Activated T-helper 2 cell treated with anti-CD3 and anti-CD28 coated beads, Interferon-gamma antibody, Interleukin-2, Interleukin-4, amounts not matched to agents 10 μg/mL and 5 μg/mL and 100 μg/mL, durations not matched to agents 14 hours and 24 hours and 36 hours (primary cell): ENCODE measurements around the gene GJC2. TPM values are rescaled to one million over a fixed set of nuclear protein-coding genes. Genes with fewer than 3 reads are reported as not detected.
"Not testable (repeated sequence)": the region's sequence is repeated elsewhere in the genome, so short reads cannot be mapped to it uniquely, and the experiment has no call there.

Experiments used
- DNase-seq: peaks from one replicate; pipeline ENCODE4 v3.0.0; 2021; ENCODE audit warnings: low spot score
- H3K27ac Mint-ChIP-seq: one replicate; pipeline ENCODE4 v1.8.0; 2021; ENCODE audit warnings: mixed read lengths
- H3K27me3 Mint-ChIP-seq: one replicate; pipeline ENCODE4 v1.8.0; 2021; ENCODE audit warnings: low read depth, mixed read lengths
- H3K36me3 Mint-ChIP-seq: one replicate; pipeline ENCODE4 v1.8.0; 2021; ENCODE audit warnings: low read depth, mixed read lengths
- H3K4me1 Mint-ChIP-seq: one replicate; pipeline ENCODE4 v1.8.0; 2021; ENCODE audit warnings: low read depth, mixed read lengths
- H3K4me3 Mint-ChIP-seq: one replicate; pipeline ENCODE4 v1.8.0; 2021; ENCODE audit warnings: low read depth, mild to moderate bottlenecking, moderate library complexity, mixed read lengths
- H3K9me3 Mint-ChIP-seq: one replicate; pipeline ENCODE4 v1.8.0; 2021; ENCODE audit warnings: mixed read lengths
- intact Hi-C: fragments of 100-400 bp; cut with micrococcal nuclease; formaldehyde crosslinking; loops from one replicate; pipeline ENCODE4 v1.15.1; 2023
- total RNA-seq: library from RNA; stranded (reverse); gene quantifications from 2 replicates; pipeline ENCODE4 v1.2.3, GENCODE V29; 2022

GJC2 gene
- total RNA-seq, 1 donor from 2014 or later: 0.52 TPM

- DNase-seq: no peak
- intact Hi-C loops: loop anchor here (10.0 kb wide), 2 partner anchors 297 to 373 kb away; partner anchors contain the start of genes JMJD4, SNAP47 and TRIM11
- no peaks in the 10 kb centered on the region for H3K27me3 Mint-ChIP-seq
- H3K4me1 Mint-ChIP-seq: peaks cover 30% of the 10 kb centered on the region
- H3K4me3 Mint-ChIP-seq: peak overlapping the region; percentile 82
- H3K36me3 Mint-ChIP-seq: peaks cover 11% of the 10 kb centered on the region
- H3K27ac Mint-ChIP-seq: peak overlapping the region; percentile 87
- no peaks in the 10 kb centered on the region for H3K9me3 Mint-ChIP-seq
Measured at GRCh38 chr1:228108055-228108690, 41.6 kb upstream of the GJC2 start.

- Mint-ChIP-seq H3K9me3 (no peaks in the 10 kb centered on the region), H3K4me3 (peak overlapping the region; percentile 82), H3K27me3 (no peaks in the 10 kb centered on the region), H3K36me3 (peaks cover 11% of the 10 kb centered on the region), H3K4me1 (peaks cover 26% of the 10 kb centered on the region), H3K27ac (peak overlapping the region; percentile 87)
- intact Hi-C loops: loop anchor here (1.0 to 10.0 kb wide), 5 partner anchors 26 to 374 kb away; partner anchors contain the start of genes ARF1, GUK1, IBA57 and JMJD4
- DNase-seq: no peak
Measured at GRCh38 chr1:228108742-228109072, 41.0 kb upstream of the GJC2 start.

GRCh38 chr1:228109073-228109961, 40.4 kb upstream of the GJC2 start, which contains the start of gene MRPL55:
Gene MRPL55 (minus strand): TSS chr1:228109299. CDS start chr1:228108260, 1,039 bp downstream.
- H3K9me3 Mint-ChIP-seq: no peaks in the 10 kb centered on the region
- peak; percentile 98 for DNase-seq
- intact Hi-C loops: loop anchor here (1.0 to 10.0 kb wide), 5 partner anchors 27 to 375 kb away; partner anchors contain the start of genes ARF1, GUK1, IBA57 and JMJD4
- peaks cover 11% of the 10 kb centered on the region for H3K36me3 Mint-ChIP-seq
- H3K27ac Mint-ChIP-seq: peak within 1 kb of the TSS; percentile 87
- peaks cover 21% of the 10 kb centered on the region for H3K4me1 Mint-ChIP-seq
- peak within 1 kb of the TSS; percentile 82 for H3K4me3 Mint-ChIP-seq
- H3K27me3 Mint-ChIP-seq: no peaks in the 10 kb centered on the region

- peaks cover 15% of the 10 kb centered on the region for H3K4me1 Mint-ChIP-seq
- peak overlapping the region; percentile 87 for H3K27ac Mint-ChIP-seq
- peaks cover 9% of the 10 kb centered on the region for H3K36me3 Mint-ChIP-seq
- no peak for DNase-seq
- peak overlapping the region; percentile 82 for H3K4me3 Mint-ChIP-seq
- H3K27me3 Mint-ChIP-seq: no peaks in the 10 kb centered on the region
- H3K9me3 Mint-ChIP-seq: no peaks in the 10 kb centered on the region
- intact Hi-C loops: loop anchor here (1.0 to 10.0 kb wide), 5 partner anchors 28 to 375 kb away; partner anchors contain the start of genes ARF1, GUK1, IBA57 and JMJD4
Measured at GRCh38 chr1:228109962-228110488, 39.7 kb upstream of the GJC2 start.

- no peak for DNase-seq
- intact Hi-C loops: no loop called here
- H3K4me3 Mint-ChIP-seq: no peak overlapping the region
- peaks cover 8% of the 10 kb centered on the region for H3K36me3 Mint-ChIP-seq
- H3K4me1 Mint-ChIP-seq: peaks cover 15% of the 10 kb centered on the region
- no peak overlapping the region for H3K27ac Mint-ChIP-seq
- no peaks in the 10 kb centered on the region for H3K27me3 Mint-ChIP-seq
- no peaks in the 10 kb centered on the region for H3K9me3 Mint-ChIP-seq
Measured at GRCh38 chr1:228110556-228110955, 39.2 kb upstream of the GJC2 start.

- DNase-seq, H3K9me3 Mint-ChIP-seq, intact Hi-C loops, H3K27me3 Mint-ChIP-seq, H3K27ac Mint-ChIP-seq, H3K4me3 Mint-ChIP-seq, H3K36me3 Mint-ChIP-seq: not testable (repeated sequence)
- peaks cover 15% of the 10 kb centered on the region for H3K4me1 Mint-ChIP-seq
Measured at GRCh38 chr1:228111315-228111714, 38.4 kb upstream of the GJC2 start.

GRCh38 chr1:228112167-228112566, 37.6 kb upstream of the GJC2 start:
- Mint-ChIP-seq H3K4me1 (peaks cover 13% of the 10 kb centered on the region), H3K27me3 (no peaks in the 10 kb centered on the region), H3K4me3 (no peak overlapping the region), H3K9me3 (peaks cover 3% of the 10 kb centered on the region), H3K36me3 (no peaks in the 10 kb centered on the region), H3K27ac (no peak overlapping the region)
- intact Hi-C loops: no loop called here
- DNase-seq: no peak

- Mint-ChIP-seq H3K9me3 (peaks cover 7% of the 10 kb centered on the region), H3K27me3 (no peaks in the 10 kb centered on the region), H3K36me3 (no peaks in the 10 kb centered on the region), H3K27ac (no peak overlapping the region), H3K4me3 (no peak overlapping the region), H3K4me1 (peaks cover 13% of the 10 kb centered on the region)
- DNase-seq: no peak
- intact Hi-C loops: no loop called here
Measured at GRCh38 chr1:228112617-228113016, 37.1 kb upstream of the GJC2 start.

GRCh38 chr1:228114827-228115226, 34.9 kb upstream of the GJC2 start:
- peaks cover 5% of the 10 kb centered on the region for H3K4me1 Mint-ChIP-seq
- H3K36me3 Mint-ChIP-seq: peaks cover 4% of the 10 kb centered on the region
- intact Hi-C loops: no loop called here
- no peak overlapping the region for H3K27ac Mint-ChIP-seq
- H3K9me3 Mint-ChIP-seq: peaks cover 23% of the 10 kb centered on the region
- H3K4me3 Mint-ChIP-seq: no peak overlapping the region
- DNase-seq: no peak
- H3K27me3 Mint-ChIP-seq: no peaks in the 10 kb centered on the region

- Mint-ChIP-seq H3K9me3 (peaks cover 27% of the 10 kb centered on the region), H3K27ac (no peak overlapping the region), H3K27me3 (no peaks in the 10 kb centered on the region), H3K4me1 (peaks cover 2% of the 10 kb centered on the region), H3K4me3 (no peak overlapping the region), H3K36me3 (peaks cover 4% of the 10 kb centered on the region)
- DNase-seq: no peak
- intact Hi-C loops: no loop called here
Measured at GRCh38 chr1:228117335-228117734, 32.4 kb upstream of the GJC2 start.

GRCh38 chr1:228118040-228118439, 31.7 kb upstream of the GJC2 start:
- H3K4me1 Mint-ChIP-seq: peaks cover 2% of the 10 kb centered on the region
- H3K27me3 Mint-ChIP-seq: no peaks in the 10 kb centered on the region
- H3K36me3 Mint-ChIP-seq: peaks cover 4% of the 10 kb centered on the region
- intact Hi-C loops: no loop called here
- no peak for DNase-seq
- no peak overlapping the region for H3K27ac Mint-ChIP-seq
- H3K9me3 Mint-ChIP-seq: peaks cover 27% of the 10 kb centered on the region
- H3K4me3 Mint-ChIP-seq: no peak overlapping the region

GRCh38 chr1:228120351-228120750, 29.4 kb upstream of the GJC2 start:
- DNase-seq: no peak
- intact Hi-C loops: no loop called here
- Mint-ChIP-seq H3K9me3 (peaks cover 27% of the 10 kb centered on the region), H3K4me1 (peaks cover 5% of the 10 kb centered on the region), H3K4me3 (no peak overlapping the region), H3K36me3 (peaks cover 4% of the 10 kb centered on the region), H3K27ac (no peak overlapping the region), H3K27me3 (peaks cover 1% of the 10 kb centered on the region)
